Frontal cortex (tissue), 4 donors: ENCODE results near the gene SLC16A3. TPM values are rescaled to one million over a fixed set of nuclear protein-coding genes. Genes with fewer than 3 reads are reported as not detected.
"Not testable (repeated sequence)": the region's sequence is repeated elsewhere in the genome, so short reads cannot be mapped to it uniquely, and the experiment has no call there.

Experiments
- DNase-seq, 2 donors: peaks; one replicate each; pipeline ENCODE4 v3.0.0; 2012; ENCODE audit warnings: low spot score in 2 of 2
- FAIRE-seq: peaks from 2 replicates; lab custom pipeline; 2012; peaks lifted over from hg19 to GRCh38; lab: Jason Lieb, UNC
- total RNA-seq: library from RNA; depleted of rRNA; stranded (reverse); fragments of >200 nt; gene quantifications from one replicate; pipeline ENCODE4 v1.2.3, GENCODE V29; 2014
- donor health status: control.
- donor health status: control.
- donor health status: control.

The SLC16A3 gene
- total RNA-seq, 1 donor from 2014 or later, result 2.0 TPM

DNA sequence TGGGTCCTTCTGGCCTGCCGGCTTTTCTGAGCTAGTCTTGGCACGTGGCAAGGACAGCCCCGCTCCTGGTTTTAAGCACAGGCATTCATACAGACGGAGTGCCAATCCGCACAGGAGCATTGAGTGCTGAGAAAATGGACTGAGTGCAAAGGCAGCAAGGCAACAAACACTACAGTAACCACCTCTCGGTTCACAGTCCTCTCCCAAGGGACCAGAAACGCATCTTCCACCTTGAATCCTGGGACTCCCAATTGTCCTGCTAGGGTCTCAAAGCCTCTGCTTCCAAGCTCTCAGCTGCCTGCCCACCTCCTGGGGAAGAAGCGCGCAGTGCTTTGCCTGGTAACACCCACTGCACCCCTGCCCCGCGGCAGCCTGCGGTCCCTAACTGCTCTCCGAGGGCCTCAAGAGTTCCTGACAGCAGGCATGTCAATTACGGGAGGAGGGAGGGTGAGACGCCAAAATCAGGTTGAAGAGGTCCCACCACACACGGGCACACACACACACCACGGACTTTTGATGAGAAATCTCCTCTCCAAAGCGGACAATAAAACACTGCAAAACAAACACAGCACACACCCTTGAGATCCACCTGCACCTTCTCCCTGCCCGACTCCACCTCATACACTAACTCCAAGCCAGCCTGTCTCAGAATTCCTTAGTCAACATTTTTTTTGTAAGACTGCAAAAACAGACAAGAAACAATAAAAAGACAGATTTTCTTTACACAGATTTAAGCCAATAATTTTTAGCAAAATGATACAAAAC lies 15.0 kb downstream of the SLC16A3 start:
- FAIRE-seq, result no peak
- DNase-seq, result peak in 1 of 2 donors; percentile 8

DNA sequence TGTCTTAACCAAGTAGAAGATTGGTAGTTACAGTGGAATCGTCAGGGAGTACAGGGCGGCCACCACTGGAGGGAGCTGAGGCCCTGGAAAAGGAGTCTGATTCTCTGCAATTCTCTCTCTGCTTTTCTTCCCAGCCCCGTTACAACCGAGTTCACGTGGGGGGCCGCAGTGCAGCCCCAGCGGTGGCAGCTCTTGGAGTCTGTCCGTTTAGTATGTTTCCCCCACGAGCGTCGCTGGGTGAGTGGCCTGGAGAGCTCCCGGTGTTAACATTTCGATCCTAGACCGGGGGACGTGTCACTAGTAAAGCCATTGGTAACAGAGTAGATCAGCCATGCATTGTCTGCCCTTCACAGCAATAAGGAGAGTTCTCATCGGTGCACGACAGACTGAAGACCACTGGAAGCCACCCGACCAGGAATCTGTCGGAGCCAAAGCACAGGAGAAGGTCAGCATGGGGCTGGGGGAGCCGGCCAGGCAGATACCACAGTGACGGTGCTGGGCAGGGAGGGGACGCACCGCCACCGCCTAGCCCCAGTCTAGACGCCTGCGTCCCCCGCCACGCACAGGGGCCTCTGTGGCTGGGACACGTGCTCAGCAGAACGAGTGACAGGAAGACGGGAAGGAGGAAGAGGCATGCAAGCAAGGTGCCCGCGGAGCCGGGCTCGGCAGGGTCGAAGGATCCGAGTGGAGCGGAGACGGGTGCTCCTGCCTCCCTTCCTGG lies 15.7 kb downstream of the SLC16A3 start:
- FAIRE-seq, result no peak

DNA sequence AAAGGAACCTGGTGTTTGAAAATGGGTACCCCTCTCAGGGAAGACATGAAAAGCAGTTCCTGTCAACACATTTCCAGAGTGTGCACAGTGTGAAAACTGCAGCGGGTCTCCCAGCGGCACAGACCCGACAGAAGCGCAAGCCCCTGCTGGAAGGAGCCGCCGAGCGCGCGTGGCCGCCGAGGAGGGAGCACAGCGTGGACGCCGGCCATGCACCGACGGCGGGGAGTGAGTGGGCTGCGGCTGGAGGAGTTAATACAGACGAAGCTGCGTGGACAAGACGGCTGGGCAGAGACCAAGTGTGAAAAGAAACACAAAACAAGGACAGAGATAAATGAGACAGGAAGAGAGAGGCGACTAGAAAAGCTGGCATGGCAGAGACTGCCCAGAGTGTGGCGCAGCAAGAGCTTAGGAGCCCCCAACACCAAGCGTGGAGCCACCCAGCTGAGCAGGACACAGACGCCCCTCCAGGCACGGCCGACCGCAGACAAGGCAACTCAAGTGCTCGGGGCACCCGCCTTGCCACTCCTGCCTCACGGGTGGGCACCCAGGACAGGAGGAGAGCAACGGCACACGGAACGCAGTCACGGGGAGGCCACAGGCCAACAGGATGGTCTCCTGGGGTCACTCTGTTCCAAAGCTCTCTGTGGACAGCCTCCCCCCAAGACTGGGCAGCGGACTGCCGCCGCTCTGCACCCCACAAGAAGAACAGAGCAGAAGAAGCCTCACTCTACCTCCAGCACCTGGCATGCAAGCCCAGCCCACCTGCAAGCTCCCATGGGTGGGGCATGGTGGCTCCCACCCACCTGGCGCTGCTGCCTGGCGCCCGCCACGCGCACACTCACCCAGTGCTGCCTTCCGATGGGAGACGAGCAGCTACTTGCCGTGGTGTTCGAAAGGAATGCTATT lies 16.5 kb downstream of the SLC16A3 start:
- FAIRE-seq (no peak), DNase-seq (no peak)

More for the DNA sequence above, 15.7 kb downstream of the SLC16A3 start:
- peak in 1 of 2 donors; percentile 37 for DNase-seq

DNA sequence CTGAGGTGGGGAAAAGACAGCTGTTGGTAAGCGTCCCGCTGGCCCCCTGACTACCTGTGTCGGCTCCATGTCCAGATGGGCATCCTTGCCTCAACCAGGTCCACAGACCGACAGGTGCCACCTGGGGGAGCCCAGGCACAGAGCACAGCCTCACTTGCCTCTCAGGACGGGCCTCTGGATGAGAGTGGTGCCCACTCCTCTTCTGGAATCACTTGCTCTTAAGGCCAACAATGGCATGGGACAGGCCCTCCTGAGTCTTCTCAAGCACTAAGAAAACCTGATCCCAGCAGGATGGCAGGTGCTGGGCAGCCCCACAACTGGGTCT lies 17.2 kb downstream of the SLC16A3 start:
- FAIRE-seq (no peak), DNase-seq (no peak)

DNA sequence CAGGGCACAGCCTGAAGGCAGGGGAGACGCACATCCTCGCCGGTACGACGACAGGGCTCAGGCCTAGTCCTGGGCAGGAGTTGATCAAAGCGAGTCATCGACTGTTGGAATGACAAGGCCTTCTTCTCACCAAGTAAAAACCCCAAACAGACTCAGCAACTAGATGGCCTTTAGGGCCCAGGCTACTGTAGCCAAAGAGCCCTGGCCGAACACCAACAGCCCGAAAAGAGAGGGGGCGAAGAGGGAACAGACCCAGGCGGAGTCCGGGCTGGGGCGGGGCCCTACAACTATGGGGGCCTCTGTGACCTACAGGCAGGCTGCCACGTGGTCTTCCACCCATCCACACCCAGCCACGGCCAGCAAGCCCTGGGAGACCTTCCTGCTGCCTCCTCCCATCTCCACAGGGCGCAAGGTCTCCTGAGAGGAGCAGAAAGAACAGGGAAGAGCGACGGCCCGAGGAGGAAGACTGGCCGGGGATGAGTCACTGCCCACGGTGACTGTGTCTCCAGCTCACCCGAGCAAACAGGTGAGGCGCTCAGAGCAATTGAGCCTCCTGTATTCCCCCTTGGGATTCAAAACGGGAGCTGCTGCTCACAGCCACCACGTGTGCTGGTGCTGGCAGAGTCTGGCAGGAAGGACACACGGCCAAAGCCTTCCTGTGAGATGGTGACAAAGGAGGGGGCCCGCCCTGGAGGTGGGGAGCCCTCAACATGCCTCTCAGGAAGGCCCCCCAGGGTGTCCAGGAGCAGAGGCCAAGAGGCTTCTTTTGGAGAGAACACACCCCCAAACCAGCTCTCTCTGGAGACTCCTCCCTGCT lies 17.7 kb downstream of the SLC16A3 start:
- no peak for FAIRE-seq
- peak in 1 of 2 donors; percentile 72 for DNase-seq

DNA sequence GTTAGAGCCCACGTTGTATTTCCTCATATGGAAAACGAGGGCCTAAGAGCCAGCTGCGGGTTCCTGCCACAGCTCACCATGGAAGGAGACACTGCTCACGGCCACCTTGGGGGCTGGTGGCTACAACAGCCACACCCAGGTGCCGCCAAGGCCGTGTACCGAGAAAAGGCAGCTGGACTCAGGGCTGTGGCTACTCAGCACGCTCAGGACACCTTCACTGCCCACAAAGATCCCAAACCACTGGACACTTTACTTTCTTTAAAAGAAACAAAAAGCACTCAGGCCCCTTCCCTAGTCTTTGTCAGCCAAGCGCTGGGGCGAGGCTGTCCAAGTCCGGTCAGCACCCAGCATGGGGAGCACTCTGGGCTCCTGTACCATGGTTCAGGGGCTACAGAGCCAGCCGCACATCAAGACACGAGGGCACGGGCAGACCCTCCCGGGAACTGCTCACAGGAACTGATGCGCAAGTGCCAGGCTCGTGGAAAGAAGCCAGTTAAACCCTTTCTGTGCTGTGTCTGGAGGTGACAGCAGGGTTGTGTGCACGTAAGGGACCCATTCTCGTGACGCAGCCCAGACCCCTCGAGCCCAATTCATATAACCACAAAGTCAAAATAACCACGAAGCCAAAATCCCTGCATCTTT lies 18.5 kb downstream of the SLC16A3 start:
- DNase-seq (no peak), FAIRE-seq (no peak)

DNA sequence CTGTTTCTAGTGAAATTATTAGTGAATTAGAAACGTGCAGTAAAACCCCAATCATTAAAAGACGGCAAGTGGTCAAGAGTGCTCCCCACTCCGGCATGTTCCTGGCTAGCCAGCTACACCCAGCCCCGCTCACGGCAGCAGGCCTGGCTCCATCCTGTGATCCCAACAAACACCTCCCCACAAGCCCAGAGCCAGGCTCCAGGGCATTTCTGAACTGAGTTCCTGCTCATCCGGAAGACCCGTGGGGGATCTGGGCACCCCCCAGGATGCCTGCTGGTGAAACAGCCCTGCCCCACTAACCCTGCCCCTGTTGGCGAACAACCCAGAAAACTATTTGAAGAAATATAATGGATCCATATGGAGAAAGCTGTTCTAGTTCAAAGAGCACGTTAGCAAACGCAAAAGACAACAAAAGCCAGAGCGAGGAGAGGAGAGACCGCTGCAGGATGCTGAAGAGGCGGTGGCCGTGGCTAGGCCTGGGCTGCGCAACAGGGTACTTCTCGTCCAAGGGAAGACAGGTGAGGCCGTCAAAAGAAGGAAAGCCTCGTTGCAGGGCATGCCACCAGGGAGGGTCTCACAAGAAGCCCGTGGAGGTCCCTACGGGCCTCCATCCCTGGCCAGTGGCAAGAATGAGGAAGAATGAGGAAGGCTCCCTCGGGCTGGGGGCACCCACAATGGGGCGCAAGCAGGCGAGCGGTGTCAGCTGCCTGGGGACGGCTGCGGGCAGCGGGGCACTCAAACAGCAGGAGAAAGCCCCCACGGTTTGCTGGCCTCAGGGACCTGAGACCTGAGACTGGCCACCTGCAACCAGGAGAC lies 19.2 kb downstream of the SLC16A3 start:
- DNase-seq (no peak), FAIRE-seq (no peak)

DNA sequence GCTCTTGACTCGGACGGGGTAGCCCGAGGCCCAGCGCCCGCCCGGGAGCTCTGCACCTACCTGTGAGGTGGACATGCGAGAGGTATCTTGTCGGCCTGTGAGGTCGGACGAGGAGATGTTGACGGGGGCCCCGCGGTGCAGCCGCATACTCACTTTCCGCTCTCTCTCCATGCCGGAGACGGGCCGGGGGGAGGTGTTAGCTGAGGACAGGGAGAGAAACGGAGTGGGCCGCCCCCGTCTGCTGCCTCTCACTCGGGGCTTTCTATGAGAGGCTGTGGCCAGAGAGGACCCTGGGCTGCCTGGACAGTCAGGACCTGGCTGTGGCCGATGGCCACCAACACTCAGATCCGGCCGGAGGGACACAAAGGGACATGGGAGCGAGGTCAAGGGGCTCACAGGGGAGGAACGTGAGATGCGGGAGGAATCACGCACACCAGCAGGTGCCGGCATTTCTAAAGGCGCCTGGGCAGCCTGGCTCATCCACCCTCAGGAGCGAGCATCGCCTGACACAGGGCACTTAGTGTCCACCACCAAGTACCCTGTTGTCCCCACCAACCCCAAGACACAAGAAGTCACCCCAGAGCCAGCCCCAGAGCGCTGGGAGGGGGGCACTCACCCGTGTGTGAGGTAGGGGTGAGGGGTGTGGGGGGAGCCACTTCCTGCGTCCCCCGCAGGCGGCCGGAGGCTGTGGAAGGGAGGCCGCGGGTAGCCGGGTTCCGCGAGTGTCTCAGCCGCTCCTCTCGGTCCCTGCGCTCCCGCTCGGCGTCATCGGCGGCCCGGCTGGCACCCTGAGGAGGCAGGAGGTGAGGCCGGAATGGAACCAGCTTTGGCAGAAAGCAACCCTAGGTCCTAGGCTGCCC lies 20.2 kb downstream of the SLC16A3 start:
- FAIRE-seq (no peak), DNase-seq (no peak)

DNA sequence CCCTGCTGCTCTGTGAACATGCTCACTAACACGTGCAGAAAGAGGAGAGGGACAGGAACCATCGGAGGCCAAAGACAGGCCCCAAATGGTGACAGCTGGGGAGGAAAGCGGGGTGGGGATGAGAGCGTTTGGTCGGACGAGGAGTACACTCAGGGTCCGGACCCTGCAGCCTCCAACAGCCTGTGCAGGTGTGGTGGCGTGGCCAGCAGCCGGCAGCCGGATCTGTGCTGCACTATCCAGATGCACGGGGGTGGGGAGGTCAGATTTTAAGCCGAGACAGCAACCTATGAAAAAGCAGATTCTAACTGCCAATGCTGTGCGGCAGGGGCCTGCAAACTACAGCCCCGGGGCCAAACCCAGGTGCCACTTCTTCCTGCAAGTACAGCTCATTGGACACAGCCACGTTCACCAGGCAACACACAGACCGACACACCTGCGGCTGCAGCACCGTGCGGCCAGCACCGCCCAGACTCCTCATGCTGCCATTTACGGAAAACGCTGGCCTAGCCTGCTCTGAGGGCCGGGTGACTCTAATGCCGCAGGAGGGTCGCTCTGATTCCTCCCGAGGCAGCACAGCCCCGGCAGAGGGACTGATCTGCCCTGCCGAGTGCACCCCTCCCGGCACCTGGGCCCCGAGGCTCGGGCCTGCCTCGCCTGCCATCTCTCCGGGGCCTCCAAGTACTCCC lies 21.2 kb downstream of the SLC16A3 start:
- DNase-seq (no peak), FAIRE-seq (no peak)

DNA sequence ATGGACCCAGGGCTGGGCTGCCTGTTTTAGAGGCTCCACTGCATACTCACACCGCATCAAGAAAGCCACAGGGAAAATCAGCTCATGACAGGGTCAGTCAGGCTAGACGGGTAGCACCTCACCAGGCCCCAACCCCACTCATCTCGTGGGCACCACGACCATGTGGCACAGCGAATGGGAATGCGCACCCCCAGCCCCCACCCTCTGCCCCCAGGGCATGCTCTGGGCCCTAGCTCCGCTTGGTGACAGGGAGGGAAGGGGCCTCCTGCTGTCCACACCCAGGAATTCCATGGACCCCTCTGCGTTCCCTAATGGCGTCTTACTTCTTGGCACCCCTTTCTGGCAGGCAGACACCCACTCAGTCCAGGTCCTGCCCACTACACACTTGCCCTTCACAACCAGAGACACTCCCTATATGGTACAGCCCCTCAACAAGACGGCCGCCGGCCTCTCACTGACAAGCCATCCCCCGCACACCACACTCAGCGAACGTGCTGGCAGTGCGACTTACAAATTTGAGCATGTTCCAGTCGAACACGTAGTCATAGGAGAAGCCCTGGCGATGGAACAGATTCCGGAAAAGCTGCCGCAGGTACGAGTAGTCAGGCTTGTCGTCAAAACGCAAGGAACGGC lies 22.1 kb downstream of the SLC16A3 start:
- no peak for FAIRE-seq
- DNase-seq, result no peak

DNA sequence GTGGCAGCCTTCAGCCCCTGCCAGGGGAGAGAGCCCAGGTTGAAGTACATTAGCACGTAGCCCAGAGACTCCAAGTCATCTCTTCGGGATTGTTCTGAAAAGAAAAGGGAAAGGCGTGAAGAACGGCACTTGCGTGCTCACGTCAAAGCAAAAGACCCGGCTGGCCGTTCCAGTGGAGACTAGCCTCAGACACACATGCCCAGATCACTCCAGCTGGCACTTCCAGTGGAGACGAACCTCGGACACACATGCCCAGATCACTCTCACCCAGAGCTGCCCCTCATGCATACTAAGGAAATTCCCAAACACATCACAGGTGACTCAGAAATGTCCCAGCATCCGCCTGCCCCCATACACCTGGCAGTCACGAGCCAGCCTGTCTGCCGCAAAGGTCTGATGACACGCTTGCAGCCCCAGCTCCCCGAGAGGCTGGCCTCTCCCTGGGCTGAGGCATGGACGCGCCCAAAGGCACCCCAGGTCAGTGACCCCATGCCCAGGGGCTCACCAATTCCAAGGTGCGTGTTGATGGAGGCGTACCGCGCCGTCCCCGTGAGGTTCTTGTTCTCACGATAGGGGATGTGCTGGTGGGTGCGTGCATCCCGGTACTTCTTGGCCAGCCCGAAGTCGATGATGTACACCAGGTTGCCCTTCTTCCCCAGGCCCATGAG lies 23.8 kb downstream of the SLC16A3 start:
- DNase-seq, result no peak
- FAIRE-seq, result no peak

DNA sequence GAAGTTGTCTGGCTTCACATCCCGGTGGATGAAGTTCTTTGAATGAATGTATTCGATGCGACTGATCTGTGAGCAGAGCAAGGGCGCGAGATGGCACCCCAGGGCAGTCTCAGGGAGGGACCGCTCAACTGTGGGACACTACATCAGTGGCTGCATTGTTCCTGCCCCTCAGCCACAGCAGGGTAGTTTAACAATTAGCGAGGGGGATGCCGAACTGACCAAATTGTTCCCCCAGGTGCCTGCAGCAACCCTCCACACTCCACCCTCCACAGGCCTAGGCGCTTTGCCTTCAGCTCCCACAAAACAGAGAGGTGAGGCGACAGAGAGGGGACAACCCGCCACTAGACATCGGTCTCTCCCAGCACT lies 24.3 kb downstream of the SLC16A3 start:
- no peak for DNase-seq
- FAIRE-seq, result no peak

DNA sequence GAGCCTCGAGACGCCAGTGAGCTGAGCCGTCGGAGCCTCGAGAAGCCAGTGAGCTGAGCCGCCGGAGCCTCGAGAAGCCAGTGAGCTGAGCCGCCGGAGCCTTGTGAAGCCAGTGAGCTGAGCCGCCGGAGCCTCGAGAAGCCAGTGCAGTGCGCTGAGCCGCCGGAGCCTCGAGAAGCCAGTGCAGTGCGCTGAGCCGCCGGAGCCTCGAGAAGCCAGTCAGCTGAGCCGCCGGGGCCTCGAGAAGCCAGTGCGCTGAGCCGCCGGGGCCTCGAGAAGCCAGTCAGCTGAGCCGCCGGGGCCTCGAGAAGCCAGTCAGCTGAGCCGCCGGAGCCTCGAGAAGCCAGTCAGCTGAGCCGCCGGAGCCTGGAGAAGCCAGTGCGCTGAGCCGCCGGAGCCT lies 25.3 kb downstream of the SLC16A3 start:
- not testable (repeated sequence) for FAIRE-seq, DNase-seq

DNA sequence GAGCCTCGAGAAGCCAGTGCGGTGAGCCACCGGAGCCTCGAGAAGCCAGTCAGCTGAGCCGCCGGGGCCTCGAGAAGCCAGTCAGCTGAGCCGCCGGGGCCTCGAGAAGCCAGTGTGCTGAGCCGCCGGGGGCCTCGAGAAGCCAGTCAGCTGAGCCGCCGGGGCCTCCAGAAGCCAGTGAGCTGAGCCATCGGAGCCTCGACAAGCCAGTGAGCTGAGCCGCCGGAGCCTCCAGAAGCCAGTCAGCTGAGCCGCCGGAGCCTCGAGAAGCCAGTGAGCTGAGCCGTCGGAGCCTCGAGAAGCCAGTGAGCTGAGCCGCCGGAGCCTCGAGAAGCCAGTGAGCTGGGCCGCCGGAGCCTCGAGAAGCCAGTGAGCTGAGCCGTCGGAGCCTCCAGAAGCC lies 25.9 kb downstream of the SLC16A3 start:
- not testable (repeated sequence) for DNase-seq, FAIRE-seq

DNA sequence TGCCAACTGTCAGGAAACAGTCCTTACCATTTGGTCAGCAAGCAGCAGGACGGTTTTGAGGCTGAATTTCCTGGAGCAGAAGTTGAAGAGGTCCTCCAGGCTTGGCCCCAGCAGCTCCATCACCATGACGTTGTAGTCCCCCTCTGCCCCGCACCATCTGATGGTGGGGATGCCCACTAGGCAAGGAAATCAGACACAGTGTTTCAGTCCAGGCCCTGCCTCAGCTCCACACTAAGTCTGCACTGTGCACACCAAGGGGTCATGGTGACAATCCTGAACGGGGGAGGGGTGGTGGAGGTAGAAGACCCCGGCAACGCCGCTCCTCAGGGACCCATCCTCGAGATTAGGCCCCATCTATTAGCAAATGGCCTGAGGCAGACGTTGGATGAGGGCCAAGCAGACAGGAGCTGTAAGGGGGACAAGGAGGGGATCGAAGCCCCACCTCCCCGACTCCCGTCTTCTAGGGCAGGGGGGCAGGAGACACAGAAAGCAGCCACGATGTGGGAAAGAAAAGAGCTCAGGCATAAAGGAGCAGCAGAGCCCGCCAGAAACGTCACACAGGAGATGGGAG lies 26.6 kb downstream of the SLC16A3 start:
- DNase-seq (no peak), FAIRE-seq (no peak)
